KOPT-K1 (cell line): ENCODE results near the gene SNCA.

ENCODE experiments used
- H3K27ac ChIP-seq: fragments of 200-600 bp; sonication (generic); 2 replicates; pipeline ENCODE4 v1.5.1; 2016; ENCODE audit warnings: antibody characterized with exemption, mild to moderate bottlenecking, low read depth, low read length; ENCODE audit not compliant: poor library complexity, severe bottlenecking
- H3K36me3 ChIP-seq: fragments of 200-600 bp; sonication (generic); 2 replicates; pipeline ENCODE4 v1.5.1; 2017; ENCODE audit warnings: antibody characterized with exemption, mild to moderate bottlenecking, low read length, moderate library complexity; ENCODE audit not compliant: insufficient read depth
- H3K9me3 ChIP-seq: fragments of 200-600 bp; sonication (generic); 2 replicates; pipeline ENCODE4 v1.5.1; 2017; ENCODE audit warnings: antibody characterized with exemption, low read length, mild to moderate bottlenecking; ENCODE audit not compliant: insufficient read depth, poor library complexity, severe bottlenecking

Gene SNCA

GRCh38 chr4:89835413-89835812, 1.5 kb downstream of the SNCA start:
- Histone ChIP-seq H3K9me3 (no peaks in the 10 kb centered on the region), H3K27ac (no peak overlapping the region), H3K36me3 (no peaks in the 10 kb centered on the region)

GRCh38 chr4:89834486-89835209, 2.3 kb downstream of the SNCA start:
- Histone ChIP-seq H3K9me3 (no peaks in the 10 kb centered on the region), H3K36me3 (no peaks in the 10 kb centered on the region), H3K27ac (no peak overlapping the region)

- Histone ChIP-seq H3K9me3 (no peaks in the 10 kb centered on the region), H3K27ac (no peak overlapping the region), H3K36me3 (no peaks in the 10 kb centered on the region)
Observed at GRCh38 chr4:89829470-89830138, 7.4 kb downstream of the SNCA start.

- H3K36me3 ChIP-seq = no peaks in the 10 kb centered on the region
- no peaks in the 10 kb centered on the region for H3K9me3 ChIP-seq
- no peak overlapping the region for H3K27ac ChIP-seq
Observed at GRCh38 chr4:89823416-89823815, 13.5 kb downstream of the SNCA start.

- H3K36me3 ChIP-seq = no peaks in the 10 kb centered on the region
- no peak overlapping the region for H3K27ac ChIP-seq
- no peaks in the 10 kb centered on the region for H3K9me3 ChIP-seq
Observed at GRCh38 chr4:89821612-89822011, 15.3 kb downstream of the SNCA start.

- H3K27ac ChIP-seq = no peak overlapping the region
- H3K36me3 ChIP-seq = no peaks in the 10 kb centered on the region
Observed at GRCh38 chr4:89820010-89820409, 17.0 kb downstream of the SNCA start.

GRCh38 chr4:89814362-89814761, 22.6 kb downstream of the SNCA start:
- Histone ChIP-seq H3K27ac (no peak overlapping the region), H3K9me3 (no peaks in the 10 kb centered on the region), H3K36me3 (no peaks in the 10 kb centered on the region)

More at GRCh38 chr4:89820010-89820409, 17.0 kb downstream of the SNCA start:
- no peaks in the 10 kb centered on the region for H3K9me3 ChIP-seq

- no peak overlapping the region for H3K27ac ChIP-seq
- no peaks in the 10 kb centered on the region for H3K9me3 ChIP-seq
- no peaks in the 10 kb centered on the region for H3K36me3 ChIP-seq
Observed at GRCh38 chr4:89813197-89813596, 23.8 kb downstream of the SNCA start.

GRCh38 chr4:89807441-89808140, 29.4 kb downstream of the SNCA start:
- H3K27ac ChIP-seq = no peak overlapping the region
- H3K36me3 ChIP-seq = no peaks in the 10 kb centered on the region
- no peaks in the 10 kb centered on the region for H3K9me3 ChIP-seq

GRCh38 chr4:89805297-89805696, 31.7 kb downstream of the SNCA start:
- no peak overlapping the region for H3K27ac ChIP-seq

GRCh38 chr4:89803915-89804314, 33.0 kb downstream of the SNCA start:
- Histone ChIP-seq H3K27ac (no peak overlapping the region), H3K36me3 (no peaks in the 10 kb centered on the region), H3K9me3 (no peaks in the 10 kb centered on the region)

More at GRCh38 chr4:89805297-89805696, 31.7 kb downstream of the SNCA start:
- Histone ChIP-seq H3K9me3 (no peaks in the 10 kb centered on the region), H3K36me3 (no peaks in the 10 kb centered on the region)

GRCh38 chr4:89803036-89803435, 33.9 kb downstream of the SNCA start:
- no peaks in the 10 kb centered on the region for H3K9me3 ChIP-seq
- H3K27ac ChIP-seq = no peak overlapping the region
- H3K36me3 ChIP-seq = no peaks in the 10 kb centered on the region

- H3K27ac ChIP-seq = no peak overlapping the region
- H3K36me3 ChIP-seq = no peaks in the 10 kb centered on the region
- no peaks in the 10 kb centered on the region for H3K9me3 ChIP-seq
Observed at GRCh38 chr4:89800527-89801103, 36.3 kb downstream of the SNCA start.

GRCh38 chr4:89800012-89800516, 36.9 kb downstream of the SNCA start:
- H3K9me3 ChIP-seq = no peaks in the 10 kb centered on the region
- H3K36me3 ChIP-seq = no peaks in the 10 kb centered on the region
- no peak overlapping the region for H3K27ac ChIP-seq

GRCh38 chr4:89799071-89799470, 37.9 kb downstream of the SNCA start:
- H3K9me3 ChIP-seq = no peaks in the 10 kb centered on the region
- no peak overlapping the region for H3K27ac ChIP-seq
- no peaks in the 10 kb centered on the region for H3K36me3 ChIP-seq
